B cell (primary cell): ENCODE measurements around the gene NPEPL1. TPM values are rescaled to one million over a fixed set of nuclear protein-coding genes. Genes with fewer than 3 reads are reported as not detected.

ENCODE experiments used
- ATAC-seq: fragments of 200-7000 bp; cut with Tn5 transposase; one replicate; pipeline ENCODE4 v1.10.0; 2021; ENCODE audit warnings: low read depth, mild to moderate bottlenecking, moderate number of reproducible peaks, moderate library complexity
- CTCF ChIA-PET: fragments of 350-600 bp; sonication (Branson Sonifier 250); formaldehyde crosslinking; loops from one replicate; lab custom pipeline; 2021; ENCODE audit warnings: antibody characterized with exemption, inconsistent platforms; lab: Charles Lee
- POLR2A ChIA-PET: fragments of 350-600 bp; sonication (Branson Sonifier 250); formaldehyde crosslinking; loops from one replicate; lab custom pipeline; 2021; ENCODE audit warnings: antibody characterized with exemption; lab: Charles Lee
- DNase-seq: peaks from one replicate; pipeline ENCODE4 v3.0.0; 2013
- H2AFZ ChIP-seq: 2 replicates; pipeline ENCODE4 v1.6.1; 2012; ENCODE audit warnings: mild to moderate bottlenecking, low read depth, low read length; ENCODE audit not compliant: insufficient read depth, poor library complexity, severe bottlenecking
- H3K27ac ChIP-seq, 2 donors: 1 replicate in 1 of 2; 2 replicates in 1 of 2; pipeline ENCODE4 v1.5.1; 2012 to 2013; ENCODE audit warnings: low read length in 2 of 2, mild to moderate bottlenecking in 2 of 2, moderate library complexity in 1 of 2
- H3K27me3 ChIP-seq, 4 experiments: fragments of 200-600 bp in 1 of 4; sonication (generic) in 1 of 4; replicated peaks in 1 of 4; 1 replicate in 2 of 4; 2 replicates in 2 of 4; pipeline versions ENCODE4 v1.6.1 to v1.7.0; 2013 to 2016; ENCODE audit warnings: low read length in 3 of 4, mild to moderate bottlenecking in 2 of 4, mixed read lengths in 1 of 4, moderate library complexity in 1 of 4; ENCODE audit not compliant: insufficient read depth in 4 of 4, control insufficient read depth in 3 of 4; ENCODE audit errors: control extremely low read depth in 1 of 4
- H3K36me3 ChIP-seq, 2 experiments: replicated peaks in 1 of 2; 1 replicate in 1 of 2; 2 replicates in 1 of 2; pipeline versions ENCODE4 v1.6.1 to v1.7.1; 2013; ENCODE audit warnings: low read length in 1 of 2; ENCODE audit not compliant: insufficient read depth in 2 of 2, control insufficient read depth in 1 of 2; ENCODE audit errors: control extremely low read depth in 1 of 2, extremely low read depth in 1 of 2
- H3K4me1 ChIP-seq, 2 donors: fragments of 200-600 bp in 1 of 2; sonication (generic) in 1 of 2; 1 replicate in 1 of 2; 2 replicates in 1 of 2; pipeline versions ENCODE4 v1.5.1 to v1.6.1; 2013 to 2017; ENCODE audit warnings: low read length in 2 of 2; ENCODE audit not compliant: control insufficient read depth in 2 of 2, insufficient read depth in 2 of 2
- H3K4me2 ChIP-seq: replicated peaks from 2 replicates; pipeline ENCODE3; 2012; ENCODE audit warnings: mild to moderate bottlenecking, low read depth, low read length; ENCODE audit not compliant: poor library complexity, severe bottlenecking
- H3K4me3 ChIP-seq, 5 experiments: fragments of 200-600 bp in 1 of 5; sonication (generic) in 1 of 5; 1 replicate in 3 of 5; 2 replicates in 2 of 5; pipeline versions ENCODE4 v1.5.1 to v1.7.0; 2011 to 2016; ENCODE audit warnings: low read length in 4 of 5, mild to moderate bottlenecking in 4 of 5, low read depth in 2 of 5, control low read depth in 1 of 5, moderate library complexity in 1 of 5; ENCODE audit not compliant: insufficient read depth in 1 of 5; ENCODE audit errors: control extremely low read depth in 1 of 5, extremely low read depth in 1 of 5
- H3K79me2 ChIP-seq: fragments of 200-600 bp; sonication (generic); one replicate; pipeline ENCODE4 v1.6.0; 2016; ENCODE audit warnings: low read length; ENCODE audit not compliant: control insufficient read depth, insufficient read depth
- H3K9ac ChIP-seq: fragments of 200-600 bp; sonication (generic); 2 replicates; pipeline ENCODE4 v1.6.1; 2017; ENCODE audit warnings: mild to moderate bottlenecking, low read length, moderate library complexity
- H3K9me3 ChIP-seq, 3 donors: one replicate each; pipeline versions ENCODE4 v1.6.1 to v1.7.1; 2013; ENCODE audit warnings: low read length in 2 of 3; ENCODE audit not compliant: control insufficient read depth in 2 of 3, insufficient read depth in 1 of 3; ENCODE audit errors: control extremely low read depth in 1 of 3
- H4K20me1 ChIP-seq: 2 replicates; pipeline ENCODE4 v1.6.0; 2012; ENCODE audit warnings: mild to moderate bottlenecking, low read length; ENCODE audit not compliant: insufficient read depth, control insufficient read depth, poor library complexity, severe bottlenecking
- H3K27ac Mint-ChIP-seq: one replicate; pipeline ENCODE4 v1.8.0; 2021; ENCODE audit warnings: mixed read lengths
- H3K27me3 Mint-ChIP-seq: one replicate; pipeline ENCODE4 v1.8.0; 2021; ENCODE audit warnings: mixed read lengths
- H3K4me1 Mint-ChIP-seq: one replicate; pipeline ENCODE4 v1.8.0; 2021; ENCODE audit warnings: mixed read lengths
- H3K4me3 Mint-ChIP-seq: one replicate; pipeline ENCODE4 v1.8.0; 2021; ENCODE audit warnings: mixed read lengths
- H3K9me3 Mint-ChIP-seq: one replicate; pipeline ENCODE4 v1.8.0; 2022; ENCODE audit warnings: mixed read lengths; ENCODE audit not compliant: insufficient read depth
- EZH2 ChIP-seq: IDR thresholded peaks from 2 replicates; pipeline ENCODE4 v1.6.1; 2012; ENCODE audit warnings: borderline replicate concordance, low read depth, mild to moderate bottlenecking, moderate library complexity, low read length; ENCODE audit not compliant: insufficient read depth, poor library complexity, severe bottlenecking
- WGBS: methylation state at CpG from one replicate; pipeline ENCODE4 v1.1.5; 2013; ENCODE audit warnings: missing lambda C conversion rate; ENCODE audit not compliant: insufficient coverage; 5-methylcytosine and 5-hydroxymethylcytosine counted together
- intact Hi-C: fragments of 100-400 bp; cut with micrococcal nuclease; formaldehyde crosslinking; loops from one replicate; pipeline ENCODE4 v1.10.0; 2022
- polyA plus RNA-seq: library from polyadenylated mRNA; depleted of rRNA; stranded (reverse); fragments of >200 nt; gene quantifications from 2 replicates; pipeline ENCODE4 v1.2.3, GENCODE V29; 2012
- total RNA-seq, 2 donors: library from RNA; stranded (reverse); fragments of 120-200 nt in 1 of 2; gene quantifications; 1 replicate in 1 of 2; 2 replicates in 1 of 2; pipeline versions ENCODE4 v1.2.3 to v1.2.4, GENCODE V29; 2013 to 2022
- TF ChIP-seq, protein P1 (sequence below): fragments of 200-600 bp; IDR thresholded peaks from one replicate; pipeline ENCODE4 v1.8.0; 2022; ENCODE audit warnings: antibody characterized with exemption, mild to moderate bottlenecking

NPEPL1 gene
- total and polyA plus RNA-seq, 2 donors (not counting 1 experiment from before 2014, with no cell fraction given), result 34.3 to 45.1 TPM

DNA sequence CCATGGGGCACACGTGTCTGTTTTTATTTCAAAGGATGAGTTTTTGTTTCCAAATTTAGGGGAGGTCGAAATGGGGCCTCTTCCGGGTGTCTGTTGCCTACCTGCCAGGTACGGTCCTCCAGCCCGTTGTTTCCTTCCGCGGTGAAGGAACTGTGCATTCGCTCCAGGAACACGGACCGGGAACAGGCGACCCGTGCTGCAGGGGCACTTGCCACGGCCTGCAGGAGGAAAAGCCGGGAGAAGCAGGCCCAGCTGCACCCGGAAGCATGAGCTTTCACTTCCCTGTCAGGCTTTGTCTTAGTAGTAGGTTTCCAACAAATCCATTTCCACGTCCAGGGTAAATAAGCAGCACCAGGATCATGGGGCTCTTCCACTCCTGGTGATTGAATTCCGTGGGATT is 17.0 kb upstream of the NPEPL1 start:
- H3K9ac ChIP-seq, result no peak overlapping the region
- no peak overlapping the region for H3K4me3 Mint-ChIP-seq
- DNase-seq, result no peak
- peaks cover 2% of the 10 kb centered on the region for H3K79me2 ChIP-seq
- intact Hi-C loops, result no loop called here
- H3K27ac ChIP-seq, result no peak overlapping the region
- H4K20me1 ChIP-seq, result peaks cover 43% of the 10 kb centered on the region
- ChIA-PET CTCF (interaction anchor here (1.2 kb wide), 1 partner anchor 16 kb away, joined by 3 read pairs; no protein-coding TSS in a partner anchor), POLR2A (no interaction called here)
- no peaks in the 10 kb centered on the region for H3K9me3 Mint-ChIP-seq
- no peaks in the 10 kb centered on the region for H3K4me1 Mint-ChIP-seq
- no peaks in the 10 kb centered on the region for H3K9me3 ChIP-seq
- no peak for TF ChIP-seq EZH2
- no peaks in the 10 kb centered on the region for H3K27me3 Mint-ChIP-seq
- no peak overlapping the region for H2AFZ ChIP-seq
- H3K4me2 ChIP-seq, result no peak overlapping the region
- no peaks in the 10 kb centered on the region for H3K4me1 ChIP-seq
- 96% methylated on average over 11 of the region's 17 CpGs for WGBS
- H3K36me3 ChIP-seq, result peaks cover 2 to 73% of the 10 kb centered on the region in 2 experiments
- ATAC-seq, result no peak
- H3K27ac Mint-ChIP-seq, result no peak overlapping the region
- H3K4me3 ChIP-seq, result no peak overlapping the region
- H3K27me3 ChIP-seq, result no peaks in the 10 kb centered on the region

DNA sequence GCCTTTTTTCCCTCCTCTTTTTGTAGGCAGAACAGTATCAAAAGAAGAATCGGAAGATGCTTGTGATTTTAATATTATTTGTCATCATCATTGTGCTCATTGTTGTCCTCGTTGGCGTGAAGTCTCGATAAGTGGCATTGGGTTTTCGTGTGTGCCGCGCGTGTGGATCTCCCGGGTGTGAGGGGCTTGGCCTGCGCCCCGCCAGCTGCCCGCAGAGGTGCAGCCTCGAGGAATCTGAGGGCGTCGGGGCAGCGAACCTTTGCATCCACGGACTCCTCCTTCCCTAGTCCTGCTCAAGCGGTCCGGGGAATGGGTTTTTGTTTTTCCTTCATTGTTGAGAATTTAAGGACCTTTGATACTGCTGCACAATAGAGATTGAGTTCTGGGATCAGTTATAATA is 16.4 kb upstream of the NPEPL1 start:
- H3K27me3 Mint-ChIP-seq, result no peaks in the 10 kb centered on the region
- Histone ChIP-seq H3K4me2 (no peak overlapping the region), H3K4me1 (no peaks in the 10 kb centered on the region), H3K36me3 (peaks cover 0 to 70% of the 10 kb centered on the region in 2 experiments), H3K27ac (no peak overlapping the region), H3K79me2 (no peaks in the 10 kb centered on the region), H3K9me3 (no peaks in the 10 kb centered on the region), H2AFZ (no peak overlapping the region), H4K20me1 (peaks cover 38% of the 10 kb centered on the region), H3K27me3 (no peaks in the 10 kb centered on the region), H3K4me3 (no peak overlapping the region), H3K9ac (no peak overlapping the region)
- H3K4me3 Mint-ChIP-seq, result no peak overlapping the region
- POLR2A ChIA-PET, result no interaction called here
- intact Hi-C loops, result no loop called here
- no peak for ATAC-seq
- WGBS, result 98% methylated on average over 15 of the region's 19 CpGs
- H3K4me1 Mint-ChIP-seq, result no peaks in the 10 kb centered on the region
- DNase-seq, result no peak
- H3K9me3 Mint-ChIP-seq, result no peaks in the 10 kb centered on the region
- no peak overlapping the region for H3K27ac Mint-ChIP-seq
- no peak for TF ChIP-seq EZH2
- TF ChIP-seq, protein P1, sequence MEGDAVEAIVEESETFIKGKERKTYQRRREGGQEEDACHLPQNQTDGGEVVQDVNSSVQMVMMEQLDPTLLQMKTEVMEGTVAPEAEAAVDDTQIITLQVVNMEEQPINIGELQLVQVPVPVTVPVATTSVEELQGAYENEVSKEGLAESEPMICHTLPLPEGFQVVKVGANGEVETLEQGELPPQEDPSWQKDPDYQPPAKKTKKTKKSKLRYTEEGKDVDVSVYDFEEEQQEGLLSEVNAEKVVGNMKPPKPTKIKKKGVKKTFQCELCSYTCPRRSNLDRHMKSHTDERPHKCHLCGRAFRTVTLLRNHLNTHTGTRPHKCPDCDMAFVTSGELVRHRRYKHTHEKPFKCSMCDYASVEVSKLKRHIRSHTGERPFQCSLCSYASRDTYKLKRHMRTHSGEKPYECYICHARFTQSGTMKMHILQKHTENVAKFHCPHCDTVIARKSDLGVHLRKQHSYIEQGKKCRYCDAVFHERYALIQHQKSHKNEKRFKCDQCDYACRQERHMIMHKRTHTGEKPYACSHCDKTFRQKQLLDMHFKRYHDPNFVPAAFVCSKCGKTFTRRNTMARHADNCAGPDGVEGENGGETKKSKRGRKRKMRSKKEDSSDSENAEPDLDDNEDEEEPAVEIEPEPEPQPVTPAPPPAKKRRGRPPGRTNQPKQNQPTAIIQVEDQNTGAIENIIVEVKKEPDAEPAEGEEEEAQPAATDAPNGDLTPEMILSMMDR, result no peak
- CTCF ChIA-PET, result interaction anchor here (1.2 kb wide), 1 partner anchor 15 kb away, joined by 3 read pairs; no protein-coding TSS in a partner anchor
